ENCODE measurements around the gene MICA.
"Not testable (repeated sequence)": the region's sequence is repeated elsewhere in the genome, so short reads cannot be mapped to it uniquely, and the experiment has no call there.

The MICA gene

DNA sequence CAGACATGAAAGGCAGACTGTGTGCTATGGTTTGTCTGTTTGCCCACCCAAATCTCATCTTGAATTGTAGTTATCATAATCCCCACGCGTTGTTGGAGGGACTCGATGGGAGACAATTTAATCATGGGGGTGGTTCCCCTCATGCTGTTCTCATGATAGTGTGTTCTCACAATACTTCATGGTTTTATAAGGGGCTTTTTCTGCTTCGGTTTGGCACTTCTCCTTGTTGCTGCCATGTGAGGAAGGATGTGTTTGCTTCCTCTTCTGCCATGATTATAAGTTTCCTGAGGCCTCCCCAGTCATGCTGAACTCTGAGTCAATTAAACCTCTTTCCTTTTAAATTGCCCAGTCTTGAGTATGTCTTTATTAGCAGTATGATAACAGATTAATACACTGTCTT, 47.4 kb downstream of the MICA start:
- H3K9ac ChIP-seq (ENCODE audit: low read depth in 1 of 2, low read length in 2 of 2) = no peak overlapping the region
- no peaks in the 10 kb centered on the region for H3K27me3 ChIP-seq (ENCODE audit: control insufficient read depth in 1 of 2, insufficient read depth in 2 of 2, low read length in 2 of 2)
- no peaks in the 10 kb centered on the region for H3K4me1 ChIP-seq (ENCODE audit: control insufficient read depth in 1 of 2, insufficient read depth in 2 of 2, low read length in 2 of 2)
- no peaks in the 10 kb centered on the region for H3K36me3 ChIP-seq (ENCODE audit: control insufficient read depth in 1 of 2, insufficient read depth in 2 of 2, low read length in 2 of 2)
- peaks cover 0 to 3% of the 10 kb centered on the region in 2 donors for H3K9me3 ChIP-seq (ENCODE audit: control insufficient read depth in 1 of 2, low read length in 2 of 2)
- H3K27ac ChIP-seq (ENCODE audit: low read depth, low read length) = no peak overlapping the region
- H3K4me3 ChIP-seq (ENCODE audit: low read depth in 1 of 2, low read length in 2 of 2) = no peak overlapping the region

DNA sequence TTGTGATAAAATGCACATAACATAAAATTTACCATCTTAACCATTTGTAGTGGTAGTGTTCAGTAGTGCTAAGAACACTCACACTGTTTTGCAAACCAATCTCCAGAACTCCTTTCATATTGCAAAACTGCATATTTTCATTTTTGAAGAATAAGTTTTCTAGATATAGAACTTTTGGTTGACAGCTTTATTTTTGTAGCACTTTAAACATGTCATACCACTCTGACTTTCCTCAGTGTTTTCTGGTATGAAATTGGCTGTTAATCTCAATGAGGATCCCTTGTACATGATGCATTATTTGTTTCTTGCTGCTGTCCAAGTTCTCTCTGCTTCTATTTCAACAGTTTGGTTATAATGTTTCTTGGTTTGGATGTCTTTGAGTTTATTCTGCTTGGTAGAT, 49.5 kb downstream of the MICA start:
- Histone ChIP-seq H3K4me3 (ENCODE audit: low read depth in 1 of 2, low read length in 2 of 2) (no peak overlapping the region), H3K27ac (ENCODE audit: low read depth, low read length) (no peak overlapping the region), H3K4me1 (ENCODE audit: control insufficient read depth in 1 of 2, insufficient read depth in 2 of 2, low read length in 2 of 2) (no peaks in the 10 kb centered on the region), H3K36me3 (ENCODE audit: control insufficient read depth in 1 of 2, insufficient read depth in 2 of 2, low read length in 2 of 2) (no peaks in the 10 kb centered on the region), H3K9ac (ENCODE audit: low read depth in 1 of 2, low read length in 2 of 2) (no peak overlapping the region), H3K9me3 (ENCODE audit: control insufficient read depth in 1 of 2, low read length in 2 of 2) (peaks cover 0 to 3% of the 10 kb centered on the region in 2 donors), H3K27me3 (ENCODE audit: control insufficient read depth in 1 of 2, insufficient read depth in 2 of 2, low read length in 2 of 2) (no peaks in the 10 kb centered on the region)

DNA sequence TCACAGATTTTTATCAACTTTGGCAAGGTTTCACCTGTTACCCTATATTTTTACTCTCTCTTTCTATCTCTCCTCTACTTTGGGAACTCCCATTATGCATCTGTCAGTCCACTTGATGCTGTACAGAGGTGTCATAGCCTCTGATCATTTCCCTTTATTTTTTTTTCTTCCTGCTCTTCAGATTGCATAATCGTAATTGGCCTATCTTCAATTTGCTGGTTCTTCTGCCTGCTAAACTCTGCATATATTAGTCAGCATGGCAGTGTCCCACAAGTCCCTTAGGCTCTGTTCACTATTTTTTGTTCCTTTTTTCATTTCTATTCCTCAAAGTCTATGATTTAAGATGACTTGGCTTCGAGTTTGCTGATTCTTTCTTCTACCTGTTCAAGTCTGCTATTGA, 49.9 kb downstream of the MICA start:
- Histone ChIP-seq H3K4me3 (ENCODE audit: low read depth in 1 of 2, low read length in 2 of 2) (no peak overlapping the region), H3K4me1 (ENCODE audit: control insufficient read depth in 1 of 2, insufficient read depth in 2 of 2, low read length in 2 of 2) (no peaks in the 10 kb centered on the region), H3K36me3 (ENCODE audit: control insufficient read depth in 1 of 2, insufficient read depth in 2 of 2, low read length in 2 of 2) (no peaks in the 10 kb centered on the region), H3K9me3 (ENCODE audit: control insufficient read depth in 1 of 2, low read length in 2 of 2) (peaks cover 0 to 3% of the 10 kb centered on the region in 2 donors), H3K27ac (ENCODE audit: low read depth, low read length) (no peak overlapping the region), H3K27me3 (ENCODE audit: control insufficient read depth in 1 of 2, insufficient read depth in 2 of 2, low read length in 2 of 2) (no peaks in the 10 kb centered on the region), H3K9ac (ENCODE audit: low read depth in 1 of 2, low read length in 2 of 2) (no peak overlapping the region)

DNA sequence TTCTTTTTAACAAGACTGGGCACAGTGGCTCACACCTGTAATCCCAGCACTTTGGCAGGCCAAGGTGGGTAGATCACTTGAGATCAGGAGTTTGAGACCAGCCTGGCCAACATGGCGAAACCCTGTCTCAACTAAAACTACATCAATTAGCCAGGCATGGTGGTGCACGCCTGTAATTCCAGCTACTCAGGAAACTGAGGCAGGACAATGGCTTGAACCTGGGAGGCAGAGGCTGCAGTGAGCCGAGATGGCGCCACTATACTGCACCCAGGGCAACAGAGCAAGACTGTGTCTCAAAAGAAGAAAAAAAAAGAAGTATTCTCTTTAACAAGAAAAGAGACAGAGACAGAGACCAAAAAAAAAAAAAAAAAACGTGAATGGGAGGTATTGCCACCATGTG, 56.5 kb downstream of the MICA start:
- H3K27me3 ChIP-seq (ENCODE audit: control insufficient read depth in 1 of 2, insufficient read depth in 2 of 2, low read length in 2 of 2); H3K4me3 ChIP-seq (ENCODE audit: low read depth in 1 of 2, low read length in 2 of 2); H3K9ac ChIP-seq (ENCODE audit: low read depth in 1 of 2, low read length in 2 of 2); H3K27ac ChIP-seq (ENCODE audit: low read depth, low read length); H3K36me3 ChIP-seq (ENCODE audit: control insufficient read depth in 1 of 2, insufficient read depth in 2 of 2, low read length in 2 of 2); H3K9me3 ChIP-seq (ENCODE audit: control insufficient read depth in 1 of 2, low read length in 2 of 2): not testable (repeated sequence)
- peaks cover 17 to 23% of the 10 kb centered on the region in 2 donors for H3K4me1 ChIP-seq (ENCODE audit: control insufficient read depth in 1 of 2, insufficient read depth in 2 of 2, low read length in 2 of 2)

DNA sequence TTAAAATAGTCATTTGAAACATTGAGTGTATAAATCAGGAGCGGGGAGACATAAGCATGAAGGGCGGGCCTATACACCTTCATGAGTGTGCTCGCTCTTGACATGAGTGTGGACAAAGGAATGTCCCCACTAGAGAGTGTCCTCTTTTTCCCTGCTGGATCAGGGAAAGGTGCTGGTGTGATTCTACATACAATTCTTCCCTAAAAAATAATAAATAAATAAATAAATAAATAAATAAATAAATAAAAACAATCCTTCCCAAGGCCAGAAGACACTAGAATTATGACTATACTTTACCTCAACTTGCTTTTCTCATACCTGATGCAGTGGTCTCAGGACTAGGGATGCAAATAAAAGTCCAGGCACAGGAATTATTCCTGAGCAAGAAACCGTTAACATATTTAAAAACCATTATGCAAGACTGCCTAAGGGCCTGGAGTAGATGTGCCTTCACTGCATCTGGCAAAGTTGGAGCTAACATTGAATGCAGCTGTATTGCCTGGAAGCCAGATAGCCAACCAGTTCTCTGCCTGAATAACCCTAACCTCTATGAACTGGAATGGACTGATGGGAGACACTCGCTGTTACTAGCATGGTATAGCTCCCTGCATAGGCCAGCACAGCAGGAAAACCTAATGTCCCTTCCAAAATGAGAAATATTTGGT, 57.1 kb downstream of the MICA start:
- no peak overlapping the region for H3K4me3 ChIP-seq (ENCODE audit: low read depth in 1 of 2, low read length in 2 of 2)
- peaks cover 0 to 4% of the 10 kb centered on the region in 2 donors for H3K36me3 ChIP-seq (ENCODE audit: control insufficient read depth in 1 of 2, insufficient read depth in 2 of 2, low read length in 2 of 2)
- peaks cover 23 to 29% of the 10 kb centered on the region in 2 donors for H3K4me1 ChIP-seq (ENCODE audit: control insufficient read depth in 1 of 2, insufficient read depth in 2 of 2, low read length in 2 of 2)
- H3K9me3 ChIP-seq (ENCODE audit: control insufficient read depth in 1 of 2, low read length in 2 of 2) = no peaks in the 10 kb centered on the region
- H3K27ac ChIP-seq (ENCODE audit: low read depth, low read length) = no peak overlapping the region
- H3K9ac ChIP-seq (ENCODE audit: low read depth in 1 of 2, low read length in 2 of 2) = no peak overlapping the region
- H3K27me3 ChIP-seq (ENCODE audit: control insufficient read depth in 1 of 2, insufficient read depth in 2 of 2, low read length in 2 of 2) = no peaks in the 10 kb centered on the region

DNA sequence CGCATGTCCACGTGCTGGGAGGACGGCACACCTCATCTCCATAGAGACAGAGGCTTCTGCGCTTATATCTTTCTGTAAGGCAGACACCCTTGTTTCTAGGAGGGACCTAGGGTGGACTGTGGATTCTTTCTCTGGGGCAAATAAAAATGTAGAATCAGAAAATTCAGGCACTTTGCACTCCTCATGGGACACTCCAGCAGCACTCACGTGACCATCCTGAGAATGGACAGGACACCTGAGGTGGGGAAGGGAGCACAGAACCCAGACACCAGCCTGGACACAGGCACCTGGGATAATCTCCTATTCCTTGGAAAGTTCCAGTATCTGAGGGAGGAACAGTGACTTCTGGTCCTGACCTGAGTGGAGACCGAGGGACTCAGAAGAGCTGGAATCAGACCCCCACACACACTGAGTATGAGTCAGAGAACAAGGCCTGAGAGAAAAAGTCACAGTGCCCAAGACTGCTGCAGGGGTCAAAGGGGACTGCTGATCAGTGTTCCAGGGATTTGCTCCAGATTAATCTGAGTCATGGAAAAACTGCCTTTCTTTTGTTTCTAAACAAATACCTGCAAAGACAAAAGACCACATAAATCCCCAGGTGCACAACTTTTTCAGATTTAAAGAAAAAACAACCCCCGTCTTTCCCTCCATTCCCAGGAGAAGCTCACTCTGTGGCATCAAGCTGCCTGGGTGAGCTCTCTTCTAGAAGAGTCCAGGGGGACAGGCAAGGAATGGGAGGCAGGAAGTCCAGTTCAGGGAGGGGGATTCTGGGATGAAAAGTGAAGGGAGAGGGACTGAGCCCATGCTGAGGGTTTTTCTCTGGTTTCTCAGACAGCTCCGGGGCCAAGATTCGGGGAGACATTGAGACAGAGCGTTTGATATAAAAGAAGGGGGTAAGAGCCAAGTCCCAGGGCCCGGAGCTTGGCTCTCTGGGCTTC, 58.9 kb downstream of the MICA start:
- Histone ChIP-seq H3K27ac (ENCODE audit: low read depth, low read length) (no peak overlapping the region), H3K9me3 (ENCODE audit: control insufficient read depth in 1 of 2, low read length in 2 of 2) (no peaks in the 10 kb centered on the region), H3K4me1 (ENCODE audit: control insufficient read depth in 1 of 2, insufficient read depth in 2 of 2, low read length in 2 of 2) (peaks cover 23 to 40% of the 10 kb centered on the region in 2 donors), H3K9ac (ENCODE audit: low read depth in 1 of 2, low read length in 2 of 2) (peak overlapping the region; percentile 87 to 97), H3K36me3 (ENCODE audit: control insufficient read depth in 1 of 2, insufficient read depth in 2 of 2, low read length in 2 of 2) (peaks cover 4% of the 10 kb centered on the region in 2 donors), H3K27me3 (ENCODE audit: control insufficient read depth in 1 of 2, insufficient read depth in 2 of 2, low read length in 2 of 2) (no peaks in the 10 kb centered on the region), H3K4me3 (ENCODE audit: low read depth in 1 of 2, low read length in 2 of 2) (peak overlapping the region; percentile 90 to 95)

DNA sequence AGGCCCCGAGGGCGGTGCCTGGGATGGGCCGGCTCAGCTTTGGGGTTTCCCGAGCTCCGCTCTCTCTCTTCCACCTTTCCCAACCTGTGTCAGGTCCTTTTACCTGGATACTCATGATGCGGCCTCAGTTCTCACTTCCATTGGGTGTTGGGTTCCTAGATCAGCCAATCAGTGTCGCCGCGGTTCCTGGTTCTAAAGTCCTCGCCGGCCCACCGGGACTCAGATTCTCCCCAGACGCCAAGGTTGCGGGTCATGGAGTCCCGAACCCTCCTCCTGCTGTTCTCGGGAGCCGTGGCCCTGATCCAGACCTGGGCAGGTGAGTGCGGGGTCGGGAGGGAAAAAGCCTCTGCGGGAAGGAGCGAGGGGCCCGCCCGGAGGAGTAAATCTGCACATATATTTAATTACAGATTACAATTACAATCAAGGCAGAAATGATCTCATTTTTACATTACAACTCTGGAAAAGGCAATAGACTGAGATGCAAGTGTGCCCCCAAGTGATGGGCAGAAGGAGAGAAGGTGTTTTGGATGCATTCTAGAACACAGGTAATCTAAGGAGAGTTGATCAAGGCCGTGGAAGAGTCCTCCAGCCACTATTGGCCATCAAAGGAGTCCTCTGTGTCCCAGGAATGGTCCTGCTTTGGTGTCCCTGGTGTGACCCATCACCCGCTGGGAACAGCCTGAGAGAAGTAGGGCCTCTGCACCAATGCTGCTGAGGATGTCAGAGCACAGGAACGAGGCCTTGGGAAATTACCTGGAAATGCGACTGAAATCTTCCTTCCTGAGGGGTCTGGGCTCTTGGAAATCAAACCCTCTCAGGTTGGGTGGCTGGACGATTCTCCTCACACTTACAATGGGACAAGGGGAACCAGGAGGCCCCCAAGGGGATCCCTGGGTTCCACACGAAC, 59.8 kb downstream of the MICA start:
- Histone ChIP-seq H3K4me3 (ENCODE audit: low read depth in 1 of 2, low read length in 2 of 2) (peak overlapping the region; percentile 90 to 95), H3K4me1 (ENCODE audit: control insufficient read depth in 1 of 2, insufficient read depth in 2 of 2, low read length in 2 of 2) (peaks cover 23 to 40% of the 10 kb centered on the region in 2 donors)

DNA sequence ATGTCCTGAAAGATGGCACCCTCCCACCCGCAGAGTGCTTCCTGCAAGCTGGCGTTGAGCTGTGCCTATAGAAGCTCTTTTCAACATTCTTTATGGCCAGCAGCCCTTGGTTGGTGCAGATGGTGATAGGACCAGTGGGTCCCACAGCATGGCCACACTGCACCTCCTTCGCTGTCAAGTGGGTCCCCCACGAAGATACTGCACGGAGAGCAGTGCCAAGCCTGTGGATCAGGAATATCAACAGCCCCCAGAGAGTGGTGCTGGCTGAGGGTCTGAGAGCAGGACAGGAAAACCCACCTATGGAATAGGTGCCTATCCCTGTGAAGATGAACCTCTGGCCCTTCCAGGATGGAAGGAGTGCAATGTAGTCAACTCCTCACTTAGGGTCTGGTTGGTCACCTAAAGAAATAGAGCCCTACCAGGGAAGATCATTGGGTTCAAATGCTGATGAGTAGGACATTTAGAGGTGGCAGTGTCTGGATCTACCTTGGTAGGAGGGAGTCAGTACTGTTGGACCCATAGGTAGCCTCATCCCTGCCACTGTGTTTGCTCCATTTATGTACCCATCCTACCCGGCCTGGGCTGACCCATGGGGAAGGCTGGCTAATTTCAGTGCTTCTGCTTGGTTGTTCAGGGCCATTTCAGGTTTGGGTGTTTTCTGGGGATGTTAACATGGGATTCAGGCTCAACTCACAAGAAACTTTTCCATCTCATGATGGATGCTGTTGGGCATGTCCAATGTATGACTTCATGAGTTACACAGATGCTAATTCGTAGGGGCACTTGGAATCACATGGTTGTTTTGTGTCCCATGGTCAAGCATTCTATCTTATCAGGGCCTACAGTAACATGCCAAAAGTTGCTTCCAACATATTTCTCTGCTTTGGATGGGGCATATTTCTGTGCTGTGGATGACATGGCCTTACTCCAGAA, 61.1 kb downstream of the MICA start:
- Histone ChIP-seq H3K36me3 (ENCODE audit: control insufficient read depth in 1 of 2, insufficient read depth in 2 of 2, low read length in 2 of 2) (peaks cover 4% of the 10 kb centered on the region in 2 donors), H3K27me3 (ENCODE audit: control insufficient read depth in 1 of 2, insufficient read depth in 2 of 2, low read length in 2 of 2) (no peaks in the 10 kb centered on the region), H3K9ac (ENCODE audit: low read depth in 1 of 2, low read length in 2 of 2) (peak overlapping the region; percentile 87 to 97), H3K9me3 (ENCODE audit: control insufficient read depth in 1 of 2, low read length in 2 of 2) (no peaks in the 10 kb centered on the region), H3K4me1 (ENCODE audit: control insufficient read depth in 1 of 2, insufficient read depth in 2 of 2, low read length in 2 of 2) (peaks cover 23 to 40% of the 10 kb centered on the region in 2 donors), H3K4me3 (ENCODE audit: low read depth in 1 of 2, low read length in 2 of 2) (peak overlapping the region; percentile 90 to 95), H3K27ac (ENCODE audit: low read depth, low read length) (no peak overlapping the region)

More for the DNA sequence above, 59.8 kb downstream of the MICA start:
- H3K27ac ChIP-seq (ENCODE audit: low read depth, low read length) = peak overlapping the region; percentile 39
- peak overlapping the region; percentile 87 to 97 for H3K9ac ChIP-seq (ENCODE audit: low read depth in 1 of 2, low read length in 2 of 2)
- no peaks in the 10 kb centered on the region for H3K27me3 ChIP-seq (ENCODE audit: control insufficient read depth in 1 of 2, insufficient read depth in 2 of 2, low read length in 2 of 2)
- H3K36me3 ChIP-seq (ENCODE audit: control insufficient read depth in 1 of 2, insufficient read depth in 2 of 2, low read length in 2 of 2) = peaks cover 4% of the 10 kb centered on the region in 2 donors
- H3K9me3 ChIP-seq (ENCODE audit: control insufficient read depth in 1 of 2, low read length in 2 of 2) = no peaks in the 10 kb centered on the region
